HCT116 (cell line): ENCODE measurements around the gene IMPG2. TPM values are rescaled to one million over a fixed set of nuclear protein-coding genes. Genes with fewer than 3 reads are reported as not detected.

ENCODE experiments used
- ATAC-seq: fragments of 200-7000 bp; cut with Tn5 transposase; 2 replicates; pipeline ENCODE4 v1.9.1; 2020; ENCODE audit warnings: mild to moderate bottlenecking, moderate library complexity
- BruUV-seq: library from RNA; stranded (reverse); fragments of 400-500 nt; replicated peaks from 2 replicates; lab custom pipeline; 2021; lab: Mats Ljungman, UMichigan
- CTCF ChIA-PET: fragments of 300-600 bp; sonication (Branson Sonifier 250); formaldehyde crosslinking; loops from one replicate; lab custom pipeline; 2021; ENCODE audit warnings: antibody characterized with exemption; lab: Charles Lee
- POLR2A ChIA-PET: fragments of 300-600, 350-600 bp; sonication (Branson Sonifier 250); formaldehyde crosslinking; loops from one replicate; lab custom pipeline; 2021; ENCODE audit warnings: antibody characterized with exemption; lab: Charles Lee
- RAD21 ChIA-PET, 2 experiments: fragments of 300-600 bp; sonication (Branson Sonifier 250); formaldehyde crosslinking; loops; one replicate each; lab custom pipeline; 2023; ENCODE audit warnings: low total read pairs in 2 of 2; ENCODE audit not compliant: uncharacterized antibody in 2 of 2, unreplicated experiment in 2 of 2, low non-redundant PET in 1 of 2; lab: Charles Lee
- DNase-seq: peaks from one replicate; pipeline ENCODE4 v3.0.0-alpha.2; 2010; ENCODE audit warnings: low read depth, low spot score
- H2AFZ ChIP-seq: fragments of 200-600 bp; shearing (Covaris generic), sonication (generic); 2 replicates; pipeline ENCODE4 v1.6.1; 2017; ENCODE audit warnings: low read depth, mixed run types, mixed read lengths, antibody characterized with exemption, low read length; ENCODE audit not compliant: poor library complexity, severe bottlenecking
- H3K27ac ChIP-seq: 2 replicates; pipeline ENCODE4 v1.5.1; 2012; ENCODE audit warnings: low read depth, low read length
- H3K27me3 ChIP-seq: fragments of 200-600 bp; sonication (generic); 2 replicates; pipeline ENCODE4 v1.6.1; 2016; ENCODE audit warnings: mixed run types, low read length, mixed read lengths; ENCODE audit not compliant: insufficient read depth
- H3K36me3 ChIP-seq, 2 experiments: fragments of 200-500 bp in 1 of 2; fragments of 200-600 bp in 1 of 2; sonication (Bioruptor generic) in 1 of 2; sonication (generic) in 1 of 2; 2 replicates each; pipeline versions ENCODE4 v1.5.1 to v1.6.1; 2014 to 2016; ENCODE audit warnings: low read length in 2 of 2, inconsistent platforms in 1 of 2, mixed read lengths in 1 of 2, mixed run types in 1 of 2; ENCODE audit not compliant: insufficient read depth in 2 of 2, control insufficient read depth in 1 of 2
- H3K4me1 ChIP-seq, 2 experiments: fragments of 200-600 bp in 1 of 2; sonication (generic) in 1 of 2; 2 replicates each; pipeline versions ENCODE4 v1.5.1 to v1.6.1; 2012 to 2017; ENCODE audit warnings: low read length in 2 of 2, inconsistent platforms in 1 of 2, mild to moderate bottlenecking in 1 of 2, mixed read lengths in 1 of 2, mixed run types in 1 of 2, moderate library complexity in 1 of 2; ENCODE audit not compliant: insufficient read depth in 2 of 2, control insufficient read depth in 1 of 2
- H3K4me2 ChIP-seq: fragments of 200-600 bp; sonication (generic); 2 replicates; pipeline ENCODE4 v1.6.1; 2017; ENCODE audit warnings: mixed run types, low read length, mixed read lengths
- H3K4me3 ChIP-seq, 2 experiments: fragments of 200-600 bp in 1 of 2; sonication (generic) in 1 of 2; replicated peaks in 1 of 2; 2 replicates each; pipeline ENCODE4 v1.5.1; 2011 to 2016; ENCODE audit warnings: low read length in 2 of 2, control low read depth in 1 of 2, low read depth in 1 of 2, mild to moderate bottlenecking in 1 of 2, mixed read lengths in 1 of 2, mixed run types in 1 of 2
- H3K79me2 ChIP-seq: fragments of 200-600 bp; sonication (generic); 2 replicates; pipeline ENCODE4 v1.6.1; 2017; ENCODE audit warnings: mild to moderate bottlenecking, mixed run types, low read length, moderate library complexity, mixed read lengths; ENCODE audit not compliant: insufficient read depth
- H3K9ac ChIP-seq: fragments of 200-600 bp; sonication (generic); 2 replicates; pipeline ENCODE4 v1.6.1; 2016; ENCODE audit warnings: low read length, mixed read lengths
- H3K9me2 ChIP-seq: fragments of 200-600 bp; sonication (generic), shearing (Covaris generic); 2 replicates; pipeline ENCODE4 v1.6.1; 2017; ENCODE audit warnings: mixed run types, mild to moderate bottlenecking, moderate library complexity; ENCODE audit not compliant: insufficient read depth
- H3K9me3 ChIP-seq, 2 experiments: fragments of 200-500 bp in 1 of 2; fragments of 200-600 bp in 1 of 2; sonication (Bioruptor generic) in 1 of 2; sonication (generic) in 1 of 2; 2 replicates each; pipeline ENCODE4 v1.6.1; 2014 to 2017; ENCODE audit warnings: low read length in 2 of 2, mixed read lengths in 2 of 2, inconsistent platforms in 1 of 2, low read depth in 1 of 2, mild to moderate bottlenecking in 1 of 2, mixed run types in 1 of 2, moderate library complexity in 1 of 2; ENCODE audit not compliant: control insufficient read depth in 1 of 2, insufficient read depth in 1 of 2
- H4K20me1 ChIP-seq: fragments of 200-600 bp; sonication (generic), shearing (Covaris generic); 2 replicates; pipeline ENCODE4 v1.6.1; 2017; ENCODE audit warnings: mixed run types, mild to moderate bottlenecking, moderate library complexity; ENCODE audit not compliant: insufficient read depth
- CBX3 ChIP-seq: IDR thresholded peaks from 2 replicates; pipeline ENCODE4 v1.6.1; 2012; ENCODE audit warnings: low read depth
- CEBPB ChIP-seq: IDR thresholded peaks from 2 replicates; pipeline ENCODE4 v1.6.1; 2012; ENCODE audit warnings: low read depth
- ELF1 ChIP-seq: IDR thresholded peaks from 2 replicates; pipeline ENCODE4 v1.6.1; 2012; ENCODE audit warnings: low read depth, borderline replicate concordance
- EZH2 ChIP-seq: fragments of 200-600 bp; sonication (generic); IDR thresholded peaks from 2 replicates; pipeline ENCODE4 v1.6.1; 2017; ENCODE audit warnings: antibody characterized with exemption, mixed run types
- EZH2phosphoT487 ChIP-seq: fragments of 200-600 bp; IDR thresholded peaks from 2 replicates; pipeline ENCODE4 v1.6.1; 2018; ENCODE audit warnings: antibody characterized with exemption, borderline replicate concordance
- POLR2AphosphoS5 ChIP-seq: IDR thresholded peaks from 2 replicates; pipeline ENCODE4 v1.6.1; 2011; ENCODE audit warnings: mild to moderate bottlenecking, low read depth, low read length, moderate library complexity
- SIN3A ChIP-seq: IDR thresholded peaks from 2 replicates; pipeline ENCODE4 v1.6.1; 2012; ENCODE audit warnings: low read depth
- SP1 ChIP-seq: IDR thresholded peaks from 2 replicates; pipeline ENCODE4 v1.6.1; 2012; ENCODE audit warnings: low read depth
- SRF ChIP-seq: IDR thresholded peaks from 2 replicates; pipeline ENCODE4 v1.6.1; 2012; ENCODE audit warnings: low read depth
- TCF7L2 ChIP-seq: IDR thresholded peaks from 2 replicates; pipeline ENCODE4 v1.7.0; 2011; ENCODE audit warnings: borderline replicate concordance, inconsistent platforms; ENCODE audit not compliant: insufficient read depth, insufficient read length; ENCODE audit errors: extremely low read depth
- YY1 ChIP-seq: IDR thresholded peaks from 2 replicates; pipeline ENCODE4 v1.6.1; 2011; ENCODE audit warnings: low read length, low read depth, moderate library complexity, mild to moderate bottlenecking; ENCODE audit not compliant: insufficient replicate concordance; ENCODE audit errors: extremely low read depth
- ZFX ChIP-seq: fragments of 450-650 bp; IDR thresholded peaks from 2 replicates; pipeline ENCODE4 v1.6.1; 2017
- ZNF274 ChIP-seq: fragments of 200-500 bp; sonication (Bioruptor generic); IDR thresholded peaks from 2 replicates; pipeline ENCODE4 v1.6.1; 2014; ENCODE audit warnings: mild to moderate bottlenecking, low read depth, low read length, inconsistent platforms
- intact Hi-C: fragments of 100-400 bp; cut with micrococcal nuclease; formaldehyde crosslinking; loops from 2 replicates; pipeline ENCODE4 v1.10.0; 2022
- total RNA-seq: library from RNA; stranded (reverse); gene quantifications from one replicate; pipeline ENCODE4 v1.2.1, GENCODE V29; 2021; ENCODE audit not compliant: unreplicated experiment
- TF ChIP-seq, protein P1 (sequence below): IDR thresholded peaks from 2 replicates; pipeline ENCODE4 v1.6.1; 2012; ENCODE audit warnings: low read depth
- TF ChIP-seq, protein P2 (sequence below): IDR thresholded peaks from 2 replicates; pipeline ENCODE4 v1.6.1; 2011; ENCODE audit warnings: mild to moderate bottlenecking, low read length, moderate library complexity; ENCODE audit not compliant: insufficient replicate concordance; ENCODE audit errors: extremely low read depth
- TF ChIP-seq, protein P3 (sequence below): IDR thresholded peaks from 2 replicates; pipeline ENCODE4 v1.6.1; 2012
- TF ChIP-seq, protein P4 (sequence below): IDR thresholded peaks from 2 replicates; pipeline ENCODE4 v1.6.1; 2012

Gene IMPG2
- total RNA-seq, 1 experiment from 2014 or later = 0.20 TPM

DNA sequence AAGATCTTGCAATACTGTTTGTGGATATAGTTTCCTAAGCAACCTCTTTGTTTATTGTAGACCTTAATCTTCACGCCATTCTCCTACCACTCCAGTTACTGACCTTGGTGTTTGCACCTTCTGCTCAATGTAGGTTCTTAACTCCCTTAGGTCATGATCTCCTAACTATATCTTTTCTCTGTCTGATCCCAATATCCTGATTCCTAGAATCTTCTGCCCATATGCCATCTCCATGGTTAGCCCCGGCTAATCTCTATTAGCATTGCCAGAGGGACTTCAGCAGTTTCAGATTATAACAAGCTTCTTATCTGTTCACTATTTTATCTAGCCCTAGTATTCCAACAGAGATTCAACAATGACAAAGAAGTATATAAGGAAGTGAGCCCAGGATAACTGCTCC lies 64.9 kb downstream of the IMPG2 start:
- TF ChIP-seq, protein P1, sequence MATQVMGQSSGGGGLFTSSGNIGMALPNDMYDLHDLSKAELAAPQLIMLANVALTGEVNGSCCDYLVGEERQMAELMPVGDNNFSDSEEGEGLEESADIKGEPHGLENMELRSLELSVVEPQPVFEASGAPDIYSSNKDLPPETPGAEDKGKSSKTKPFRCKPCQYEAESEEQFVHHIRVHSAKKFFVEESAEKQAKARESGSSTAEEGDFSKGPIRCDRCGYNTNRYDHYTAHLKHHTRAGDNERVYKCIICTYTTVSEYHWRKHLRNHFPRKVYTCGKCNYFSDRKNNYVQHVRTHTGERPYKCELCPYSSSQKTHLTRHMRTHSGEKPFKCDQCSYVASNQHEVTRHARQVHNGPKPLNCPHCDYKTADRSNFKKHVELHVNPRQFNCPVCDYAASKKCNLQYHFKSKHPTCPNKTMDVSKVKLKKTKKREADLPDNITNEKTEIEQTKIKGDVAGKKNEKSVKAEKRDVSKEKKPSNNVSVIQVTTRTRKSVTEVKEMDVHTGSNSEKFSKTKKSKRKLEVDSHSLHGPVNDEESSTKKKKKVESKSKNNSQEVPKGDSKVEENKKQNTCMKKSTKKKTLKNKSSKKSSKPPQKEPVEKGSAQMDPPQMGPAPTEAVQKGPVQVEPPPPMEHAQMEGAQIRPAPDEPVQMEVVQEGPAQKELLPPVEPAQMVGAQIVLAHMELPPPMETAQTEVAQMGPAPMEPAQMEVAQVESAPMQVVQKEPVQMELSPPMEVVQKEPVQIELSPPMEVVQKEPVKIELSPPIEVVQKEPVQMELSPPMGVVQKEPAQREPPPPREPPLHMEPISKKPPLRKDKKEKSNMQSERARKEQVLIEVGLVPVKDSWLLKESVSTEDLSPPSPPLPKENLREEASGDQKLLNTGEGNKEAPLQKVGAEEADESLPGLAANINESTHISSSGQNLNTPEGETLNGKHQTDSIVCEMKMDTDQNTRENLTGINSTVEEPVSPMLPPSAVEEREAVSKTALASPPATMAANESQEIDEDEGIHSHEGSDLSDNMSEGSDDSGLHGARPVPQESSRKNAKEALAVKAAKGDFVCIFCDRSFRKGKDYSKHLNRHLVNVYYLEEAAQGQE = no peak
- TF ChIP-seq SP1 (no peak), TCF7L2 (no peak), CEBPB (no peak), CBX3 (no peak), EZH2phosphoT487 (no peak), ZNF274 (no peak), SIN3A (no peak), SRF (no peak), ZFX (no peak), EZH2 (no peak), POLR2AphosphoS5 (no peak), ELF1 (no peak), YY1 (no peak)
- TF ChIP-seq, protein P2, sequence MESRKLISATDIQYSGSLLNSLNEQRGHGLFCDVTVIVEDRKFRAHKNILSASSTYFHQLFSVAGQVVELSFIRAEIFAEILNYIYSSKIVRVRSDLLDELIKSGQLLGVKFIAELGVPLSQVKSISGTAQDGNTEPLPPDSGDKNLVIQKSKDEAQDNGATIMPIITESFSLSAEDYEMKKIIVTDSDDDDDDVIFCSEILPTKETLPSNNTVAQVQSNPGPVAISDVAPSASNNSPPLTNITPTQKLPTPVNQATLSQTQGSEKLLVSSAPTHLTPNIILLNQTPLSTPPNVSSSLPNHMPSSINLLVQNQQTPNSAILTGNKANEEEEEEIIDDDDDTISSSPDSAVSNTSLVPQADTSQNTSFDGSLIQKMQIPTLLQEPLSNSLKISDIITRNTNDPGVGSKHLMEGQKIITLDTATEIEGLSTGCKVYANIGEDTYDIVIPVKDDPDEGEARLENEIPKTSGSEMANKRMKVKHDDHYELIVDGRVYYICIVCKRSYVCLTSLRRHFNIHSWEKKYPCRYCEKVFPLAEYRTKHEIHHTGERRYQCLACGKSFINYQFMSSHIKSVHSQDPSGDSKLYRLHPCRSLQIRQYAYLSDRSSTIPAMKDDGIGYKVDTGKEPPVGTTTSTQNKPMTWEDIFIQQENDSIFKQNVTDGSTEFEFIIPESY = no peak
- TF ChIP-seq, protein P3, sequence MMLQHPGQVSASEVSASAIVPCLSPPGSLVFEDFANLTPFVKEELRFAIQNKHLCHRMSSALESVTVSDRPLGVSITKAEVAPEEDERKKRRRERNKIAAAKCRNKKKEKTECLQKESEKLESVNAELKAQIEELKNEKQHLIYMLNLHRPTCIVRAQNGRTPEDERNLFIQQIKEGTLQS = no peak
- TF ChIP-seq, protein P4, sequence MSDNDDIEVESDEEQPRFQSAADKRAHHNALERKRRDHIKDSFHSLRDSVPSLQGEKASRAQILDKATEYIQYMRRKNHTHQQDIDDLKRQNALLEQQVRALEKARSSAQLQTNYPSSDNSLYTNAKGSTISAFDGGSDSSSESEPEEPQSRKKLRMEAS = no peak
- Histone ChIP-seq H3K27ac (no peak overlapping the region), H3K79me2 (no peaks in the 10 kb centered on the region), H3K4me2 (no peak overlapping the region), H3K27me3 (no peaks in the 10 kb centered on the region), H4K20me1 (no peaks in the 10 kb centered on the region), H2AFZ (no peak overlapping the region), H3K4me1 (no peaks in the 10 kb centered on the region), H3K4me3 (no peak overlapping the region), H3K9me2 (no peaks in the 10 kb centered on the region), H3K36me3 (no peaks in the 10 kb centered on the region), H3K9me3 (no peaks in the 10 kb centered on the region), H3K9ac (no peak overlapping the region)
- no peak for DNase-seq
- ChIA-PET POLR2A (no interaction called here), RAD21 (no interaction called here), CTCF (no interaction called here)
- BruUV-seq = no TSS peak
- intact Hi-C loops = no loop called here
- ATAC-seq = no peak
